ENCODE measurements around the gene TBC1D17. TPM values are rescaled to one million over a fixed set of nuclear protein-coding genes. Genes with fewer than 3 reads are reported as not detected.

TBC1D17 gene
- total RNA-seq = 10 to 100 TPM; 32.5 to 34.7 TPM

- peak; percentile 99 for DNase-seq
- no peak within 1 kb of the TSS for H3K27ac Mint-ChIP-seq
- H3K4me3 Mint-ChIP-seq = no peak within 1 kb of the TSS
- intact Hi-C loops (cut with micrococcal nuclease) = loop anchor here (1.0 to 5.0 kb wide), 8 partner anchors 8 to 1238 kb away; partner anchors contain the start of genes FUZ and RPS11
- no peaks in the 10 kb centered on the region for H3K9me3 Mint-ChIP-seq
- peaks cover 30% of the 10 kb centered on the region for H3K36me3 Mint-ChIP-seq
- ChIA-PET POLR2A (interaction anchor here (0.8 to 2.9 kb wide), 10 partner anchors 9 to 52 kb away, joined by 3 to 21 read pairs (median 6); partner anchors contain the start of genes ATF5, IL4I1, NUP62 and PTOV1), CTCF (interaction anchor here (0.9 to 1.5 kb wide), 2 partner anchors 13 to 159 kb away, joined by 3 to 4 read pairs; no protein-coding TSS in a partner anchor)
- H3K4me1 Mint-ChIP-seq (ENCODE audit: low read depth) = peaks cover 26% of the 10 kb centered on the region
- H3K27me3 Mint-ChIP-seq = no peaks in the 10 kb centered on the region
These were observed at the start of gene TBC1D17, which contains the start of gene AKT1S1 for GRCh38 chr19:49877020-49877878. Gene TBC1D17 (plus strand): TSS chr19:49877702. CDS start chr19:49877724, 22 bp downstream. Gene AKT1S1 (minus strand): TSS chr19:49877355. CDS start chr19:49873295, 4,060 bp downstream.

DNA sequence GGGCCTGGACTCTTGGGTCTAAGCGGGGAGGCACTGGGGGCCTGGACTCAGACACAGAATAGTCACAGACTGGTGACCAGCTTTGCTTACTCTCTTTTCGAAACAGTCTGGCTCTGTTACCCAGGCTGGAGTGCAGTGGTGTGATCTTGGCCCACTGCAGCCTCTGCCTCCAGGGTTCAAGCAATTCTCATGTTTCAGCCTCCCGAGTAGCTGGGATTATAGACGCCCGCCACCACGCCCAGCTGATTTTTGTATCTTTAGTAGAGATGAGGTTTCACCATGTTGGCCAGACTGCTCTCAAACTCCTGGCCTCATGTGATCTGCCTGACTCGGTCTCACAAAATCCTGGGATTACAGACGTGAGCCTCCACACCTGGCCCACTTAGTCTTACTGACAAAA, 48.3 kb upstream of the TBC1D17 start:
- Mint-ChIP-seq H3K27ac (no peak overlapping the region), H3K4me1 (ENCODE audit: low read depth) (no peaks in the 10 kb centered on the region), H3K4me3 (no peak overlapping the region), H3K27me3 (no peaks in the 10 kb centered on the region), H3K36me3 (peaks cover 9% of the 10 kb centered on the region), H3K9me3 (no peaks in the 10 kb centered on the region)
- CTCF ChIA-PET = no interaction called here
- DNase-seq = no peak
- POLR2A ChIA-PET = no interaction called here
- intact Hi-C loops (cut with micrococcal nuclease) = no loop called here

DNA sequence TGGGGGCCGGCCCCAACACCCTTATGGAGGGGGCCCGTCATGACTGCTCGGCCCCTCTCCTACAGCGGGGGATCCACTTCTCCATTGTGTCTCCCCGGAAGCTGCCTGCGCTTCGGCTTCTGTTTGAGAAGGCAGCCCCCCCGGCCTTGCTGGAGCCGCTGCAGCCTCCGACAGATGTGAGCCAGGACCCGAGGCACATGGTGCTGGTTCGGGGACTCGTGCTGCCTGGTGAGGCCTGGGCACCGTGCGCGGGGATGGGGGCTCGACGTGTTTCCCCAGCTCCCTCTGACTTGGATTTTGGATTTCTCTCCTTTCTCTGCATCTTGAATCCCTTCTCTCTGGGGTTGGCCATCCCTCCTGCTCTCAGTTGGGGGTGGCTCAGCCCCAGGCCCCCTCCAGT, 47.8 kb upstream of the TBC1D17 start:
- intact Hi-C loops (cut with micrococcal nuclease) = no loop called here
- Mint-ChIP-seq H3K9me3 (no peaks in the 10 kb centered on the region), H3K4me3 (no peak overlapping the region), H3K4me1 (ENCODE audit: low read depth) (no peaks in the 10 kb centered on the region), H3K27me3 (no peaks in the 10 kb centered on the region), H3K36me3 (peaks cover 11% of the 10 kb centered on the region), H3K27ac (no peak overlapping the region)
- ChIA-PET POLR2A (no interaction called here), CTCF (no interaction called here)
- no peak for DNase-seq

- Mint-ChIP-seq H3K4me3 (no peak overlapping the region), H3K36me3 (peaks cover 17% of the 10 kb centered on the region), H3K27ac (no peak overlapping the region), H3K27me3 (no peaks in the 10 kb centered on the region), H3K4me1 (ENCODE audit: low read depth) (no peaks in the 10 kb centered on the region), H3K9me3 (no peaks in the 10 kb centered on the region)
- no peak for DNase-seq
- ChIA-PET CTCF (no interaction called here), POLR2A (no interaction called here)
- intact Hi-C loops (cut with micrococcal nuclease) = no loop called here
These were observed 46.7 kb upstream of the TBC1D17 start for GRCh38 chr19:49830766-49831165.

DNA sequence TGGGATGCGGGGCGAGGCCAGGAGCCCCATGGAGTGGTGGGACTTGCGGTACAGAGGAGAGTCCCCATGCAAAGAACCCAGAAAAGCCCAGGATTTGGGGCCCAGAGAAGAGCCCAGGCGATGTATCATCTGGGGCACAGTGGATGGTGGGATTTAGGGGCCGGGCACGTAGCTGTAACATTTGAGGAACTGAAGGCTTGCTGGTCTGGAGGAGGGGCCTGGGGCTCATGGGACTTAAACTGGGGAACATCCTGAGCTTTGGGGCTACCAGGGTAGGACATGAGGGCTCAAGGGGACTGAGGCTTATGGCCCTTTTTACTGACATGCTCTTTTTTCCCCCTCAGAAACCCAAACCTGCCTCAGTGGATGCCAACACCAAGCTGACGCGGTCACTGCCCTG, 45.9 kb upstream of the TBC1D17 start:
- peaks cover 17% of the 10 kb centered on the region for H3K36me3 Mint-ChIP-seq
- POLR2A ChIA-PET = no interaction called here
- intact Hi-C loops (cut with micrococcal nuclease) = no loop called here

GRCh38 chr19:49832556-49832955, 44.9 kb upstream of the TBC1D17 start:
- DNase-seq = no peak
- H3K4me3 Mint-ChIP-seq = no peak overlapping the region
- H3K9me3 Mint-ChIP-seq = no peaks in the 10 kb centered on the region
- ChIA-PET POLR2A (interaction anchor here (0.6 kb wide), 1 partner anchor 26 kb away, joined by 3 read pairs; no protein-coding TSS in a partner anchor), CTCF (no interaction called here)
- H3K36me3 Mint-ChIP-seq = peaks cover 19% of the 10 kb centered on the region
- H3K4me1 Mint-ChIP-seq (ENCODE audit: low read depth) = no peaks in the 10 kb centered on the region
- H3K27me3 Mint-ChIP-seq = no peaks in the 10 kb centered on the region
- H3K27ac Mint-ChIP-seq = no peak overlapping the region
- intact Hi-C loops (cut with micrococcal nuclease) = no loop called here

More for the DNA sequence above, 45.9 kb upstream of the TBC1D17 start:
- Mint-ChIP-seq H3K27me3 (no peaks in the 10 kb centered on the region), H3K4me1 (ENCODE audit: low read depth) (no peaks in the 10 kb centered on the region), H3K27ac (no peak overlapping the region), H3K4me3 (no peak overlapping the region), H3K9me3 (no peaks in the 10 kb centered on the region)
- CTCF ChIA-PET = no interaction called here
- no peak for DNase-seq

GRCh38 chr19:49833599-49833998, 43.9 kb upstream of the TBC1D17 start:
- no peak overlapping the region for H3K4me3 Mint-ChIP-seq
- CTCF ChIA-PET = interaction anchor here (0.5 kb wide), 1 partner anchor 19 kb away, joined by 3 read pairs; no protein-coding TSS in a partner anchor

DNA sequence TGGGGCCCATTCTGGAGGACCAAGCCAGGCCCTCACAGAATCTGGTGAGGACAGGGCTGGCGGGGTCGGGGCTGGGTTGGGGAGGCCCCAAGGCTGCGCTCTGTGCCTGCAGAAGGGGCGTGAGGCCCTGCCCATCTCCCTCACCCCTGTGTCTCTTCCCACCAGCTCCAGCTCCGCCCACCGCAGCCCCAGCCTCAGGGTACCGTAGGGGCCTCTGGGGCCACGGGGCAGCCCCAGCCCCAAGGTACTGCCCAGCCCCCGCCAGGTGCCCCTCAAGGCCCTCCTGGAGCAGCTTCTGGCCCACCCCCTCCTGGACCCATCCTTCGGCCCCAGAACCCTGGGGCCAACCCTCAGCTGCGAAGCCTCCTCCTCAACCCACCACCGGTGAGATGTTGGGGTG, 41.9 kb upstream of the TBC1D17 start:
- no peak for DNase-seq
- Mint-ChIP-seq H3K27me3 (no peaks in the 10 kb centered on the region), H3K27ac (no peak overlapping the region), H3K4me3 (no peak overlapping the region), H3K4me1 (ENCODE audit: low read depth) (no peaks in the 10 kb centered on the region), H3K36me3 (peaks cover 29% of the 10 kb centered on the region), H3K9me3 (no peaks in the 10 kb centered on the region)
- ChIA-PET CTCF (no interaction called here), POLR2A (no interaction called here)
- intact Hi-C loops (cut with micrococcal nuclease) = no loop called here

More at GRCh38 chr19:49833599-49833998, 43.9 kb upstream of the TBC1D17 start:
- H3K27me3 Mint-ChIP-seq = no peaks in the 10 kb centered on the region
- POLR2A ChIA-PET = no interaction called here
- intact Hi-C loops (cut with micrococcal nuclease) = no loop called here
- peaks cover 22% of the 10 kb centered on the region for H3K36me3 Mint-ChIP-seq
- no peaks in the 10 kb centered on the region for H3K4me1 Mint-ChIP-seq (ENCODE audit: low read depth)
- no peaks in the 10 kb centered on the region for H3K9me3 Mint-ChIP-seq
- no peak for DNase-seq
- no peak overlapping the region for H3K27ac Mint-ChIP-seq

DNA sequence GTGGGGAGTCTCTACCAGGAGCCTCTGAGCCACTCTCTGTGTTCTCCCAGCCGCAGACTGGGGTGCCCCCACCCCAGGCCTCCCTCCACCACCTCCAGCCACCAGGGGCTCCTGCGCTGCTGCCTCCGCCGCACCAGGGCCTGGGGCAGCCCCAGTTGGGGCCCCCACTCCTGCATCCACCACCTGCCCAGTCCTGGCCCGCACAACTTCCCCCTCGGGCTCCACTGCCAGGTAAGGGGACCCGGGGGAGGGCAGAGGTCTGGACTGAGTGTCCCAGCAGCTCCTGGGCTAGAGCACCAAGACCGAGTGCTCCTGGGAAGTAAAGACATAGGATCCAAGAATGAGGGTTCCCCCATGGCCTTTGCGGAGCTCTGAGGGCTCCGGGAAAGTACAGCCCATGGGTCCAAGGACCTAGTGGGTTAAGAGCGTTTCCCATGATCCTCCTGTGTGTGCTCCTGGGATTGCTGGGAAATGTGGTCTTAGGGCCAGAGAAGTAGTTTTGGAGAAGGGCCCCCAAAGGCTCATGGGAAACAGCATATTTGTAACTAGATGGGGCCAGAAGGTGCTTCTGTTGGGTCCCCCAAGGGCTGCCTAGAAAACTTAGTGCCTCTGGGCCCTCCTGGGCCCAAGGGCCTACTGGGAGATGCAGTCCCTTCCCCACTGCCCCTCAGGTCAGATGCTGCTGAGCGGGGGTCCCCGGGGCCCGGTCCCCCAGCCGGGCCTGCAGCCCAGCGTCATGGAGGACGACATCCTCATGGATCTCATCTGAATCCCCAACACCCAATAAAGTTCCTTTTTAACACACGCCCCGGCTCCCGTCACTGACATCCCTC, 41.1 kb upstream of the TBC1D17 start:
- H3K27ac Mint-ChIP-seq = no peak overlapping the region
- H3K36me3 Mint-ChIP-seq = peaks cover 29% of the 10 kb centered on the region
- no peaks in the 10 kb centered on the region for H3K27me3 Mint-ChIP-seq
- H3K9me3 Mint-ChIP-seq = no peaks in the 10 kb centered on the region
- no peak for DNase-seq
- intact Hi-C loops (cut with micrococcal nuclease) = no loop called here
- no peak overlapping the region for H3K4me3 Mint-ChIP-seq
- no peaks in the 10 kb centered on the region for H3K4me1 Mint-ChIP-seq (ENCODE audit: low read depth)
- CTCF ChIA-PET = no interaction called here
- POLR2A ChIA-PET = no interaction called here

- H3K4me3 Mint-ChIP-seq = no peak overlapping the region
- ChIA-PET POLR2A (no interaction called here), CTCF (no interaction called here)
- intact Hi-C loops (cut with micrococcal nuclease) = no loop called here
- H3K27ac Mint-ChIP-seq = no peak overlapping the region
- no peaks in the 10 kb centered on the region for H3K4me1 Mint-ChIP-seq (ENCODE audit: low read depth)
- peaks cover 25% of the 10 kb centered on the region for H3K36me3 Mint-ChIP-seq
- no peaks in the 10 kb centered on the region for H3K27me3 Mint-ChIP-seq
- no peaks in the 10 kb centered on the region for H3K9me3 Mint-ChIP-seq
- DNase-seq = no peak
These were observed 40.5 kb upstream of the TBC1D17 start for GRCh38 chr19:49837009-49837310.

DNA sequence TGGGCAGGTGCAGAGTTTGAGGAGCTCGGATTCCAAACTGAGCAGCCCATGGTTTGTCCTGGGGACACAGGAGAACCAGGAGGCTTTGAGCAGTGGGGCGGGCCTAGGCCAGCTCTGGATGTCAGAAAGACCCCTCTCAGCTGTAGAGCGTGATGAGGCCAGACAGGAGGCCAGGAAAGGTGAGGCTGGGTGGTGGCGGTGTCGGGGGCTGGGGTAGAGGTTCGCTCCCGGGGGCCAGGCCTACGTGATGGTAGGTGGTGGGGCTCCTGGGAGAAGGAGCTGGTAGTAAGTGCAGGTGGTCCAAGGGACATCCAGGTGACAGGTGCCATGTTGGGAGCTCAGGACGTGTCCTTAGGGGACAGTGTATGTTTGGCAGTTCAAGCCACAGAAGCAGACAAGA, 40.1 kb upstream of the TBC1D17 start:
- DNase-seq = no peak
- POLR2A ChIA-PET = no interaction called here
- Mint-ChIP-seq H3K36me3 (peaks cover 24% of the 10 kb centered on the region), H3K4me3 (no peak overlapping the region), H3K9me3 (no peaks in the 10 kb centered on the region), H3K27ac (no peak overlapping the region), H3K27me3 (no peaks in the 10 kb centered on the region), H3K4me1 (ENCODE audit: low read depth) (no peaks in the 10 kb centered on the region)
- intact Hi-C loops (cut with micrococcal nuclease) = no loop called here
- CTCF ChIA-PET = no interaction called here

GRCh38 chr19:49838885-49839588, 38.5 kb upstream of the TBC1D17 start:
- intact Hi-C loops (cut with micrococcal nuclease) = no loop called here
- Mint-ChIP-seq H3K4me3 (no peak overlapping the region), H3K27ac (no peak overlapping the region), H3K36me3 (peaks cover 22% of the 10 kb centered on the region), H3K27me3 (no peaks in the 10 kb centered on the region), H3K4me1 (ENCODE audit: low read depth) (no peaks in the 10 kb centered on the region), H3K9me3 (no peaks in the 10 kb centered on the region)
- ChIA-PET POLR2A (no interaction called here), CTCF (no interaction called here)
- DNase-seq = no peak

Measured in activated CD4-positive, alpha-beta memory T cell treated with anti-CD3 and anti-CD28 coated beads for 36 hours (primary cell).